A673 (cell line): Measurements from ENCODE around the gene GRIN2A. TPM values are rescaled to one million over a fixed set of nuclear protein-coding genes. Genes with fewer than 3 reads are reported as not detected.

Experiments
- BruUV-seq: library from RNA; stranded (reverse); fragments of 400-500 nt; replicated peaks from 2 replicates; lab custom pipeline; 2021; lab: Mats Ljungman, UMichigan
- CTCF ChIA-PET: fragments of 300-600 bp; sonication (Branson Sonifier 250); formaldehyde crosslinking; loops from one replicate; lab custom pipeline; 2022; ENCODE audit warnings: antibody characterized with exemption; lab: Charles Lee
- POLR2A ChIA-PET: fragments of 300-600 bp; sonication (Branson Sonifier 250); formaldehyde crosslinking; loops from one replicate; lab custom pipeline; 2022; ENCODE audit warnings: antibody characterized with exemption; ENCODE audit not compliant: low non-redundant PET; lab: Charles Lee
- DNase-seq: peaks from one replicate; pipeline ENCODE4 v3.0.0-alpha.2; 2015; ENCODE audit warnings: low spot score
- H3K27ac ChIP-seq: fragments of 200-600 bp; sonication (generic); 2 replicates; pipeline ENCODE4 v1.5.1; 2016; ENCODE audit warnings: mixed run types, low read depth, mild to moderate bottlenecking, mixed read lengths, antibody characterized with exemption, low read length; ENCODE audit not compliant: poor library complexity, severe bottlenecking
- H3K27me3 ChIP-seq: fragments of 200-600 bp; sonication (generic); replicated peaks from 2 replicates; pipeline ENCODE4 v1.6.1; 2017; ENCODE audit warnings: mixed run types, low read depth, mild to moderate bottlenecking, mixed read lengths, antibody characterized with exemption, low read length; ENCODE audit not compliant: insufficient read depth, poor library complexity
- H3K36me3 ChIP-seq: fragments of 200-600 bp; sonication (generic); 2 replicates; pipeline ENCODE4 v1.6.1; 2016; ENCODE audit warnings: mixed run types, mild to moderate bottlenecking, mixed read lengths, antibody characterized with exemption, low read length; ENCODE audit not compliant: insufficient read depth, poor library complexity, severe bottlenecking
- H3K4me1 ChIP-seq: fragments of 200-600 bp; sonication (generic); 2 replicates; pipeline ENCODE4 v1.6.1; 2017; ENCODE audit warnings: mixed run types, mild to moderate bottlenecking, mixed read lengths, antibody characterized with exemption, low read length; ENCODE audit not compliant: insufficient read depth, poor library complexity, severe bottlenecking
- H3K4me3 ChIP-seq: fragments of 200-600 bp; sonication (generic); 2 replicates; pipeline ENCODE4 v1.5.1; 2016; ENCODE audit warnings: low read depth, mixed run types, mild to moderate bottlenecking, mixed read lengths, low read length; ENCODE audit not compliant: poor library complexity, severe bottlenecking
- H3K9me3 ChIP-seq: fragments of 200-600 bp; sonication (generic); 2 replicates; pipeline ENCODE4 v1.6.1; 2016; ENCODE audit warnings: mixed run types, low read depth, mild to moderate bottlenecking, mixed read lengths, antibody characterized with exemption, low read length; ENCODE audit not compliant: poor library complexity, severe bottlenecking
- CTCF ChIP-seq: fragments of 300-800, 200-600 bp; sonication (generic); conservative IDR thresholded peaks from 2 replicates; pipeline ENCODE4 v1.5.1; 2017; ENCODE audit warnings: low read depth, mild to moderate bottlenecking, antibody characterized with exemption, low read length, moderate library complexity, mixed read lengths
- EZH2 ChIP-seq: fragments of 200-600 bp; sonication (generic); IDR thresholded peaks from 2 replicates; pipeline ENCODE4 v1.6.1; 2017; ENCODE audit warnings: borderline replicate concordance, low read depth, mild to moderate bottlenecking, mixed read lengths, antibody characterized with exemption, low read length; ENCODE audit not compliant: poor library complexity, severe bottlenecking
- intact Hi-C: fragments of 100-400 bp; cut with micrococcal nuclease; formaldehyde crosslinking; loops from one replicate; pipeline ENCODE4 v1.10.0; 2022; ENCODE audit not compliant: unreplicated experiment
- total RNA-seq: library from RNA; stranded (reverse); gene quantifications from 2 replicates; pipeline ENCODE4 v1.2.3, GENCODE V29; 2021

The GRIN2A gene
- total RNA-seq, 1 experiment from 2014 or later = 1.2 TPM

GRCh38 chr16:9929836-9930235, 252.4 kb downstream of the GRIN2A start:
- Histone ChIP-seq H3K27ac (no peak overlapping the region), H3K9me3 (no peaks in the 10 kb centered on the region), H3K27me3 (no peaks in the 10 kb centered on the region), H3K36me3 (no peaks in the 10 kb centered on the region), H3K4me1 (no peaks in the 10 kb centered on the region), H3K4me3 (no peak overlapping the region)
- TF ChIP-seq EZH2 = no peak
- TF ChIP-seq CTCF = no peak
- DNase-seq = no peak
- intact Hi-C loops = no loop called here
- CTCF ChIA-PET = no interaction called here
- POLR2A ChIA-PET = no interaction called here
- BruUV-seq = no TSS peak

- BruUV-seq = no TSS peak
- CTCF ChIA-PET = no interaction called here
These were observed 252.9 kb downstream of the GRIN2A start for GRCh38 chr16:9929313-9929712.

GRCh38 chr16:9922441-9922840, 259.8 kb downstream of the GRIN2A start:
- BruUV-seq = no TSS peak
- Histone ChIP-seq H3K4me3 (no peak overlapping the region), H3K9me3 (no peaks in the 10 kb centered on the region), H3K27ac (no peak overlapping the region), H3K4me1 (no peaks in the 10 kb centered on the region), H3K36me3 (no peaks in the 10 kb centered on the region), H3K27me3 (peaks cover 6% of the 10 kb centered on the region)
- ChIA-PET CTCF (no interaction called here), POLR2A (no interaction called here)
- no peak for TF ChIP-seq EZH2
- TF ChIP-seq CTCF = no peak
- DNase-seq = no peak
- intact Hi-C loops = no loop called here

More at GRCh38 chr16:9929313-9929712, 252.9 kb downstream of the GRIN2A start:
- intact Hi-C loops = no loop called here
- H3K36me3 ChIP-seq = no peaks in the 10 kb centered on the region
- no peaks in the 10 kb centered on the region for H3K27me3 ChIP-seq
- DNase-seq = no peak
- H3K4me3 ChIP-seq = no peak overlapping the region
- no peak for TF ChIP-seq CTCF
- TF ChIP-seq EZH2 = no peak
- H3K4me1 ChIP-seq = no peaks in the 10 kb centered on the region
- H3K27ac ChIP-seq = no peak overlapping the region
- POLR2A ChIA-PET = no interaction called here
- H3K9me3 ChIP-seq = no peaks in the 10 kb centered on the region
